ENCODE measurements around the gene TOMM34.

- no peak for TF ChIP-seq GATA2 (IDR thresholded peaks at IDR 0.05; ENCODE audit: low read depth, low read length)
- TF ChIP-seq GATA3 (IDR thresholded peaks at IDR 0.05; ENCODE audit: low read depth, low read length), result no peak
Measured at GRCh38 chr20:44931911-44932310, 28.3 kb downstream of the TOMM34 start.
